H1 (cell line): ENCODE results near the gene PGAP3.

ENCODE experiments used
- ASH2L ChIP-seq: fragments of 200-600, 300-600 bp; sonication (generic); IDR thresholded peaks from one replicate; pipeline ENCODE4 v1.7.1; 2017; ENCODE audit warnings: low read length
- CHD2 ChIP-seq: IDR thresholded peaks from 2 replicates; pipeline ENCODE4 v1.6.1; 2012; ENCODE audit warnings: low read length, improper control_type of control experiment
- EGR1 ChIP-seq: IDR thresholded peaks from 2 replicates; pipeline ENCODE4 v1.6.1; 2011; ENCODE audit warnings: low read depth, low read length, borderline replicate concordance
- EZH2 ChIP-seq: fragments of 200-600 bp; sonication (generic); IDR thresholded peaks from 2 replicates; pipeline ENCODE4 v1.7.1; 2012; ENCODE audit warnings: low read depth, mild to moderate bottlenecking, moderate library complexity, low read length, inconsistent platforms; ENCODE audit not compliant: severe bottlenecking
- POLR2AphosphoS5 ChIP-seq: IDR thresholded peaks from 2 replicates; pipeline ENCODE4 v1.6.1; 2011; ENCODE audit warnings: low read depth, low read length
- TAF1 ChIP-seq: IDR thresholded peaks from 2 replicates; pipeline ENCODE4 v1.6.1; 2011; ENCODE audit warnings: mild to moderate bottlenecking, low read depth, low read length
- TEAD4 ChIP-seq: IDR thresholded peaks from 2 replicates; pipeline ENCODE4 v1.6.1; 2012; ENCODE audit warnings: low read depth, low read length, inconsistent platforms, mixed read lengths
- TF ChIP-seq, protein P1 (sequence below): IDR thresholded peaks from 2 replicates; pipeline ENCODE4 v1.6.1; 2012; ENCODE audit warnings: inconsistent platforms
- TF ChIP-seq, protein P2 (sequence below), 3 experiments: IDR thresholded peaks; 1 replicate in 2 of 3; 2 replicates in 1 of 3; pipeline versions ENCODE4 v1.5.1 to v1.6.1; 2011; ENCODE audit warnings: low read length in 3 of 3, mild to moderate bottlenecking in 3 of 3, inconsistent platforms in 2 of 3, low read depth in 1 of 3, moderate library complexity in 1 of 3; ENCODE audit not compliant: insufficient read depth in 1 of 3; ENCODE audit errors: control extremely low read depth in 1 of 3
- TF ChIP-seq, protein P3 (sequence below): IDR thresholded peaks from 2 replicates; pipeline ENCODE4 v1.6.1; 2012; ENCODE audit warnings: inconsistent platforms

DNA sequence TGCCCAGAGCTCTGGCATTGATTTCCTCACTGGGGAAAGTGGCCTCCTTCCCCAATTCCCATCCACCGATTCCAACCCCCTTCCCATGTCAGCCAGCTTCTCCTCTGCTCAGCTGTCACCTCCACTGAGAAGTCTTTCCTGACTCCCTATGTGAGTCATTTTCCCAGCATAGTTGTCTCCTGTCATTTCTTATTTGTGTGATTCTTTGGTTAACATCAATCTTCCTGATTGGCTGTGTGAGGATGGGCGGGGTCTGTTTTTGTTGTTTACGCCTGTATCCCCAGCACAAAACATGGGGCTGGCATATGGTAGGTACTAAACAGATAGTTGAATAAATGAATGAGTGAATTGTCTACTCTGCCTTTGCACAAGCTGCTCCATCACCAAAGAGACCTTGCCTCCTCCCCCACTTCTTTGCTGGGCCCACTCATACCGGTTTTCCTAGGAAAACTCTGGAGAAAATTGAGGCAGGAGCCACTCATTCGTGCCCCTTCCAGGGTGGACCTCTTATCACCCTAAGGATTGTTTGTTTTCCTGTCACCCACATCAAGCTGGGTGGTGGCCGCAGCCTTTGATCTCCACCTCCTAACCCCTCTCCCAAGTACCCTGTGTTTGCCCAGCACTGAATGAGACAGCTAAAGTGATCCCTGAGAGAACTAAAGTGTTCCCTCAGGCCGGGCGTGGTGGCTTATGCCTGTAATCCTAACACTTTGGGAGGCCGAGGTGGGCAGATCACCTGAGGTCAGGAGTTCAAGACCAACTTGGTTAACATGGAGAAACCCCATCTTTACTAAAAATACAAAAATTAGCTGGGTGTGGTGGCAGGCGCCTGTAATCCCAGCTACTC, 48.7 kb upstream of the PGAP3 start:
- TF ChIP-seq TAF1 (no peak), POLR2AphosphoS5 (no peak), EGR1 (no peak), CHD2 (no peak), EZH2 (no peak), ASH2L (no peak), TEAD4 (no peak)
- TF ChIP-seq, protein P1, sequence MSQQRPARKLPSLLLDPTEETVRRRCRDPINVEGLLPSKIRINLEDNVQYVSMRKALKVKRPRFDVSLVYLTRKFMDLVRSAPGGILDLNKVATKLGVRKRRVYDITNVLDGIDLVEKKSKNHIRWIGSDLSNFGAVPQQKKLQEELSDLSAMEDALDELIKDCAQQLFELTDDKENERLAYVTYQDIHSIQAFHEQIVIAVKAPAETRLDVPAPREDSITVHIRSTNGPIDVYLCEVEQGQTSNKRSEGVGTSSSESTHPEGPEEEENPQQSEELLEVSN = no peak
- TF ChIP-seq, protein P2, sequence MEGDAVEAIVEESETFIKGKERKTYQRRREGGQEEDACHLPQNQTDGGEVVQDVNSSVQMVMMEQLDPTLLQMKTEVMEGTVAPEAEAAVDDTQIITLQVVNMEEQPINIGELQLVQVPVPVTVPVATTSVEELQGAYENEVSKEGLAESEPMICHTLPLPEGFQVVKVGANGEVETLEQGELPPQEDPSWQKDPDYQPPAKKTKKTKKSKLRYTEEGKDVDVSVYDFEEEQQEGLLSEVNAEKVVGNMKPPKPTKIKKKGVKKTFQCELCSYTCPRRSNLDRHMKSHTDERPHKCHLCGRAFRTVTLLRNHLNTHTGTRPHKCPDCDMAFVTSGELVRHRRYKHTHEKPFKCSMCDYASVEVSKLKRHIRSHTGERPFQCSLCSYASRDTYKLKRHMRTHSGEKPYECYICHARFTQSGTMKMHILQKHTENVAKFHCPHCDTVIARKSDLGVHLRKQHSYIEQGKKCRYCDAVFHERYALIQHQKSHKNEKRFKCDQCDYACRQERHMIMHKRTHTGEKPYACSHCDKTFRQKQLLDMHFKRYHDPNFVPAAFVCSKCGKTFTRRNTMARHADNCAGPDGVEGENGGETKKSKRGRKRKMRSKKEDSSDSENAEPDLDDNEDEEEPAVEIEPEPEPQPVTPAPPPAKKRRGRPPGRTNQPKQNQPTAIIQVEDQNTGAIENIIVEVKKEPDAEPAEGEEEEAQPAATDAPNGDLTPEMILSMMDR (IDR thresholded peaks at IDR 0.05; ENCODE audit: control extremely low read depth in 1 of 3, insufficient read depth in 1 of 3, low read depth in 1 of 3, low read length in 3 of 3) = no peak
- TF ChIP-seq, protein P3, sequence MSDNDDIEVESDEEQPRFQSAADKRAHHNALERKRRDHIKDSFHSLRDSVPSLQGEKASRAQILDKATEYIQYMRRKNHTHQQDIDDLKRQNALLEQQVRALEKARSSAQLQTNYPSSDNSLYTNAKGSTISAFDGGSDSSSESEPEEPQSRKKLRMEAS = no peak
